HFF-Myc (cell line): ENCODE results near the gene ZDHHC16.

Experiments
- DNase-seq: peaks from one replicate; pipeline ENCODE4 v3.0.0-alpha.2; 2011; ENCODE audit warnings: low read depth; ENCODE audit errors: extremely low read depth
- H3K4me3 ChIP-seq: replicated peaks from 2 replicates; pipeline ENCODE4 v1.5.1; 2011; ENCODE audit warnings: low read depth, mild to moderate bottlenecking, control low read depth, low read length
- CTCF ChIP-seq: IDR thresholded peaks from 2 replicates; pipeline ENCODE4 v1.5.1; 2012; ENCODE audit warnings: mild to moderate bottlenecking, low read depth, low read length, control low read depth; ENCODE audit errors: missing control alignments

Gene ZDHHC16

GRCh38 chr10:97506199-97506991 is 60.4 kb downstream of the ZDHHC16 start:
- H3K4me3 ChIP-seq = no peak overlapping the region
- no peak for DNase-seq
- TF ChIP-seq CTCF = no peak
